H9 (cell line): Measurements from ENCODE around the gene WRAP73. TPM values are rescaled to one million over a fixed set of nuclear protein-coding genes. Genes with fewer than 3 reads are reported as not detected.
"Not testable (repeated sequence)": the region's sequence is repeated elsewhere in the genome, so short reads cannot be mapped to it uniquely, and the experiment has no call there.

Experiments
- DNase-seq: peaks from one replicate; pipeline ENCODE4 v3.0.0-alpha.2; 2017
- H2AFZ ChIP-seq: one replicate; pipeline ENCODE4 v1.6.1; 2013; ENCODE audit warnings: mild to moderate bottlenecking, low read length, control low read depth, moderate library complexity
- H2AK5ac ChIP-seq: 2 replicates; pipeline ENCODE4 v1.6.1; 2013; ENCODE audit warnings: low read length, control low read depth, mixed read lengths; ENCODE audit not compliant: insufficient read length
- H2BK120ac ChIP-seq: one replicate; pipeline ENCODE4 v1.6.1; 2013; ENCODE audit warnings: low read depth, mild to moderate bottlenecking, low read length, control low read depth, inconsistent platforms; ENCODE audit not compliant: poor library complexity, severe bottlenecking
- H2BK12ac ChIP-seq: 2 replicates; pipeline ENCODE4 v1.6.1; 2013; ENCODE audit warnings: low read length, control low read depth, mixed read lengths, low read depth; ENCODE audit not compliant: insufficient read length
- H2BK15ac ChIP-seq: 2 replicates; pipeline ENCODE4 v1.6.1; 2013; ENCODE audit warnings: low read depth, low read length, control low read depth
- H2BK20ac ChIP-seq: one replicate; pipeline ENCODE4 v1.6.1; 2013; ENCODE audit warnings: low read depth, mild to moderate bottlenecking, low read length, control low read depth, inconsistent platforms; ENCODE audit not compliant: poor library complexity, severe bottlenecking
- H2BK5ac ChIP-seq: 2 replicates; pipeline ENCODE4 v1.6.1; 2013; ENCODE audit warnings: low read length, control low read depth, mixed read lengths; ENCODE audit not compliant: insufficient read length
- H3K14ac ChIP-seq: 2 replicates; pipeline ENCODE4 v1.6.1; 2013; ENCODE audit warnings: low read length, control low read depth; ENCODE audit not compliant: insufficient read depth
- H3K18ac ChIP-seq: 2 replicates; pipeline ENCODE4 v1.6.1; 2013; ENCODE audit warnings: low read depth, mild to moderate bottlenecking, mixed read lengths, low read length, control low read depth; ENCODE audit not compliant: insufficient read length
- H3K23ac ChIP-seq: 2 replicates; pipeline ENCODE4 v1.6.1; 2013; ENCODE audit warnings: low read length, control low read depth, mixed read lengths, low read depth; ENCODE audit not compliant: insufficient read length
- H3K23me2 ChIP-seq: 2 replicates; pipeline ENCODE4 v1.6.1; 2013; ENCODE audit warnings: low read depth, mild to moderate bottlenecking, mixed read lengths, low read length, control low read depth; ENCODE audit not compliant: insufficient read length, poor library complexity, severe bottlenecking
- H3K27ac ChIP-seq: 2 replicates; pipeline ENCODE4 v1.5.1; 2013; ENCODE audit warnings: low read length, control low read depth, mixed read lengths, low read depth; ENCODE audit not compliant: insufficient read length
- H3K27me3 ChIP-seq: 2 replicates; pipeline ENCODE4 v1.6.1; 2013; ENCODE audit warnings: low read length, control low read depth, inconsistent platforms; ENCODE audit not compliant: insufficient read depth
- H3K4ac ChIP-seq: 2 replicates; pipeline ENCODE4 v1.6.1; 2013; ENCODE audit warnings: low read depth, mild to moderate bottlenecking, control low read depth, inconsistent platforms, low read length, moderate library complexity
- H3K4me1 ChIP-seq: 2 replicates; pipeline ENCODE4 v1.6.1; 2013; ENCODE audit warnings: low read length, control low read depth, inconsistent platforms; ENCODE audit not compliant: insufficient read depth
- H3K4me2 ChIP-seq: 2 replicates; pipeline ENCODE4 v1.6.1; 2013; ENCODE audit warnings: low read length, control low read depth, mixed read lengths; ENCODE audit not compliant: insufficient read length, insufficient read depth
- H3K56ac ChIP-seq: 2 replicates; pipeline ENCODE4 v1.6.1; 2013; ENCODE audit warnings: low read depth, mild to moderate bottlenecking, mixed read lengths, low read length, control low read depth; ENCODE audit not compliant: insufficient read length
- H3K79me1 ChIP-seq: 2 replicates; pipeline ENCODE4 v1.6.1; 2013; ENCODE audit warnings: low read depth, mild to moderate bottlenecking, moderate library complexity, low read length, control low read depth, inconsistent platforms; ENCODE audit not compliant: insufficient read depth, poor library complexity, severe bottlenecking
- H3K79me2 ChIP-seq: 2 replicates; pipeline ENCODE4 v1.6.1; 2013; ENCODE audit warnings: low read length, control low read depth, inconsistent platforms; ENCODE audit not compliant: insufficient read depth
- H3K9ac ChIP-seq: 2 replicates; pipeline ENCODE4 v1.6.1; 2013; ENCODE audit warnings: low read length, control low read depth, mixed read lengths; ENCODE audit not compliant: insufficient read length; ENCODE audit errors: extremely low read depth
- H3K9me3 ChIP-seq: one replicate; pipeline ENCODE4 v1.6.1; 2013; ENCODE audit warnings: low read depth, low read length, inconsistent platforms; ENCODE audit not compliant: control insufficient read depth
- H3T11ph ChIP-seq: one replicate; pipeline ENCODE4 v1.6.1; 2013; ENCODE audit warnings: mild to moderate bottlenecking, low read length, control low read depth, inconsistent platforms
- H4K20me1 ChIP-seq: one replicate; pipeline ENCODE4 v1.6.1; 2013; ENCODE audit not compliant: control insufficient read depth, insufficient read length, insufficient read depth
- H4K5ac ChIP-seq: 2 replicates; pipeline ENCODE4 v1.6.1; 2013; ENCODE audit warnings: low read depth, mild to moderate bottlenecking, mixed read lengths, low read length, control low read depth; ENCODE audit not compliant: insufficient read length
- H4K8ac ChIP-seq: replicated peaks from 2 replicates; pipeline ENCODE4 v1.6.1; 2013; ENCODE audit warnings: low read length, control low read depth, mixed read lengths, low read depth; ENCODE audit not compliant: insufficient read length
- H4K91ac ChIP-seq: 2 replicates; pipeline ENCODE4 v1.6.1; 2013; ENCODE audit warnings: low read depth, mild to moderate bottlenecking, moderate library complexity, mixed read lengths, low read length, control low read depth; ENCODE audit not compliant: insufficient read length
- H3K27ac Mint-ChIP-seq, 3 experiments: 2 replicates in 2 of 3; 3 replicates in 1 of 3; pipeline ENCODE4 v1.8.0; 2020 to 2021; ENCODE audit warnings: mixed read lengths in 3 of 3, mild to moderate bottlenecking in 1 of 3, moderate library complexity in 1 of 3
- H3K27me3 Mint-ChIP-seq: 2 replicates; pipeline ENCODE4 v1.8.0; 2021; ENCODE audit warnings: low read depth, mild to moderate bottlenecking, moderate library complexity, mixed read lengths
- H3K36me3 Mint-ChIP-seq, 3 experiments: 2 replicates in 2 of 3; 3 replicates in 1 of 3; pipeline ENCODE4 v1.8.0; 2020 to 2021; ENCODE audit warnings: low read depth in 3 of 3, mixed read lengths in 3 of 3; ENCODE audit not compliant: insufficient read depth in 1 of 3
- H3K4me1 Mint-ChIP-seq, 2 experiments: 2 replicates each; pipeline ENCODE4 v1.8.0; 2020; ENCODE audit warnings: mixed read lengths in 2 of 2
- H3K4me3 Mint-ChIP-seq, 2 experiments: 2 replicates in 1 of 2; 3 replicates in 1 of 2; pipeline ENCODE4 v1.8.0; 2020 to 2021; ENCODE audit warnings: mild to moderate bottlenecking in 2 of 2, mixed read lengths in 2 of 2, moderate library complexity in 1 of 2
- H3K9me3 Mint-ChIP-seq, 2 experiments: 2 replicates in 1 of 2; 3 replicates in 1 of 2; pipeline ENCODE4 v1.8.0; 2020; ENCODE audit warnings: mild to moderate bottlenecking in 2 of 2, mixed read lengths in 2 of 2, moderate library complexity in 1 of 2
- WGBS: extraction: QIAGEN DNeasy Blood & Tissue Kit; methylation state at CpG from one replicate; pipeline ENCODE4 v1.1.7; 2013; ENCODE audit warnings: missing lambda C conversion rate, low lambda C conversion rate, mixed read lengths; ENCODE audit not compliant: insufficient read length; ENCODE audit errors: extremely low coverage; 5-methylcytosine and 5-hydroxymethylcytosine counted together
- total RNA-seq: library from RNA; stranded (reverse); gene quantifications from 2 replicates; pipeline ENCODE4 v1.2.1, GENCODE V29; 2021
- TF ChIP-seq, protein P1 (sequence below): fragments of 200-600 bp; sonication (generic); conservative IDR thresholded peaks from 3 replicates; pipeline ENCODE4 v1.8.0; 2021; ENCODE audit warnings: antibody characterized with exemption, mild to moderate bottlenecking

The WRAP73 gene
- total RNA-seq, 1 experiment from 2014 or later: 28.4 TPM

DNA sequence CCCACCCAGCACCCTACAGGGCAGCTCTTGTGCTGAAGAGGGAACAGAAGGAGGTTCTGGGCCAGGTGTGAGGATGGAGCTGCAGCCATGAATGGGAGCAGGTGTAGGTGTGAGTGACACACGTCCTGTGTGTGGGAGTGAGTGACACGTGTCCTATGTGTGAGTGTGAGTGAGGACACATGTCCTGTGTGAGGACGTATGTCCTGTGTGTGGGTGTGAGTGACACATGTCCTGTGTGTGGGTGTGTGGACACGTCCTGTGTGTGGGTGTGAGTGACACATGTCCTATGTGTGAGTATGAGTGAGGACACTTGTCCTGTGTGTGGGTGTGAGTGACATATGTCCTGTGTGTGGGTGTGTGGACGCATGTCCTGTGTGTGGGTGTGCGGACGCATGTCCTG lies 65.0 kb downstream of the WRAP73 start:
- H3K9me3 Mint-ChIP-seq: peaks cover 2 to 4% of the 10 kb centered on the region in 2 experiments; a peak in 2 of 5 replicates

DNA sequence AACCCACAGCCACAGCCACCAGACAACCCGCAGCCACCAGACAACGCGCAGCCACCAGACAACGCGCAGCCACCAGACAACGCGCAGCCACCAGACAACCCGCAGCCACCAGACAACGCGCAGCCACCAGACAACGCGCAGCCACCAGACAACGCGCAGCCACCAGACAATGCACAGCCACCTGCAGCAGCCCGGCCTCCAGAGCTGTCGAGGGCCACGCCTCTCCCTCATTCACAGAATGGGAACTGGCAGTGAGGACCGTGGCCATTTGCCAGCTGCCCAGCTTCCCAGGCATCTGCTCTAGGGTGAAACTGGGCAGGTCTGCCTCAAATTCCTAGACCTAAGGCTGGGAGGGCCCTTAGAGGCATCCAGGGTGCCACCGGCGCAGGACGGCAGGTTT lies 66.2 kb downstream of the WRAP73 start:
- H2AFZ ChIP-seq, H4K8ac ChIP-seq, H4K91ac ChIP-seq, H3K14ac ChIP-seq, H2BK20ac ChIP-seq, H3K9me3 Mint-ChIP-seq, H3K79me1 ChIP-seq, H3K18ac ChIP-seq, H4K20me1 ChIP-seq, H2BK12ac ChIP-seq, H3K23me2 ChIP-seq, H3T11ph ChIP-seq, DNase-seq, H3K9ac ChIP-seq, H3K23ac ChIP-seq, H3K79me2 ChIP-seq, H3K4me2 ChIP-seq, H2BK120ac ChIP-seq, H3K4me1 ChIP-seq, H3K27ac Mint-ChIP-seq, H3K56ac ChIP-seq, H2AK5ac ChIP-seq, H3K27ac ChIP-seq, H3K36me3 Mint-ChIP-seq, H4K5ac ChIP-seq, H3K4ac ChIP-seq, H2BK5ac ChIP-seq, H3K4me1 Mint-ChIP-seq, H3K27me3 ChIP-seq, H3K4me3 Mint-ChIP-seq, H2BK15ac ChIP-seq, H3K27me3 Mint-ChIP-seq, H3K9me3 ChIP-seq: not testable (repeated sequence)
- no CpG with 5 or more reads among the region's 21 CpGs for WGBS

More for the DNA sequence above, 65.0 kb downstream of the WRAP73 start:
- Histone ChIP-seq H3K14ac (no peak overlapping the region), H2AFZ (no peak overlapping the region), H2AK5ac (no peak overlapping the region), H4K5ac (no peak overlapping the region), H3K56ac (no peak overlapping the region), H4K8ac (no peak overlapping the region), H3T11ph (no peak overlapping the region), H3K79me2 (no peaks in the 10 kb centered on the region), H2BK120ac (no peak overlapping the region), H3K9ac (no peak overlapping the region), H3K23me2 (no peaks in the 10 kb centered on the region), H4K91ac (no peak overlapping the region), H3K27me3 (no peaks in the 10 kb centered on the region), H3K18ac (no peak overlapping the region), H3K4ac (no peak overlapping the region), H3K79me1 (no peaks in the 10 kb centered on the region), H3K23ac (no peak overlapping the region), H3K9me3 (peaks cover 6% of the 10 kb centered on the region), H4K20me1 (no peaks in the 10 kb centered on the region), H2BK12ac (no peak overlapping the region), H2BK5ac (no peak overlapping the region), H3K27ac (no peak overlapping the region), H3K4me2 (no peak overlapping the region), H3K4me1 (no peaks in the 10 kb centered on the region), H2BK15ac (no peak overlapping the region), H2BK20ac (no peak overlapping the region)
- Mint-ChIP-seq H3K27ac (no peak overlapping the region; a peak in 1 of 7 replicates), H3K4me1 (peaks cover 0 to 13% of the 10 kb centered on the region in 2 experiments; a peak in 2 of 4 replicates), H3K4me3 (no peak overlapping the region), H3K27me3 (no peaks in the 10 kb centered on the region; the same call in 1 of the 2 replicates), H3K36me3 (peaks cover 3 to 7% (median 5%) of the 10 kb centered on the region in 3 experiments; a peak in 4 of 7 replicates)
- whole genome bisulfite sequencing: no CpG with 5 or more reads among the region's 7 CpGs
- no peak for DNase-seq
- TF ChIP-seq, protein P1, sequence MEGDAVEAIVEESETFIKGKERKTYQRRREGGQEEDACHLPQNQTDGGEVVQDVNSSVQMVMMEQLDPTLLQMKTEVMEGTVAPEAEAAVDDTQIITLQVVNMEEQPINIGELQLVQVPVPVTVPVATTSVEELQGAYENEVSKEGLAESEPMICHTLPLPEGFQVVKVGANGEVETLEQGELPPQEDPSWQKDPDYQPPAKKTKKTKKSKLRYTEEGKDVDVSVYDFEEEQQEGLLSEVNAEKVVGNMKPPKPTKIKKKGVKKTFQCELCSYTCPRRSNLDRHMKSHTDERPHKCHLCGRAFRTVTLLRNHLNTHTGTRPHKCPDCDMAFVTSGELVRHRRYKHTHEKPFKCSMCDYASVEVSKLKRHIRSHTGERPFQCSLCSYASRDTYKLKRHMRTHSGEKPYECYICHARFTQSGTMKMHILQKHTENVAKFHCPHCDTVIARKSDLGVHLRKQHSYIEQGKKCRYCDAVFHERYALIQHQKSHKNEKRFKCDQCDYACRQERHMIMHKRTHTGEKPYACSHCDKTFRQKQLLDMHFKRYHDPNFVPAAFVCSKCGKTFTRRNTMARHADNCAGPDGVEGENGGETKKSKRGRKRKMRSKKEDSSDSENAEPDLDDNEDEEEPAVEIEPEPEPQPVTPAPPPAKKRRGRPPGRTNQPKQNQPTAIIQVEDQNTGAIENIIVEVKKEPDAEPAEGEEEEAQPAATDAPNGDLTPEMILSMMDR: no peak
